ENCODE results near the gene SLC25A21. TPM values are rescaled to one million over a fixed set of nuclear protein-coding genes. Genes with fewer than 3 reads are reported as not detected.
A peak's percentile ranks its signal among the peaks of the same experiment; 100 is the strongest.
"Not testable (repeated sequence)": the region's sequence is repeated elsewhere in the genome, so short reads cannot be mapped to it uniquely, and the experiment has no call there.

The SLC25A21 gene
- 1 to 10 TPM in 1 of 4 donors, not detected in 3; 2.0 TPM for total RNA-seq

- 2% methylated on average over 25 of the region's 66 CpGs for WGBS
These were observed at the start of gene SLC25A21 for GRCh38 chr14:37172024-37172869. TSS of gene SLC25A21 (minus strand) at chr14:37172606.

GRCh38 chr14:37221073-37221472 lies 48.7 kb upstream of the SLC25A21 start:
- H3K4me1 ChIP-seq, result no peaks in the 10 kb centered on the region
- H3K9me3 ChIP-seq, result no peaks in the 10 kb centered on the region
- TF ChIP-seq EP300 (IDR thresholded peaks at IDR 0.05), result no peak
- no peak for TF ChIP-seq CTCF (IDR thresholded peaks at IDR 0.05)
- no peak for TF ChIP-seq POLR2A (IDR thresholded peaks at IDR 0.05)
- no peak for TF ChIP-seq POLR2AphosphoS5 (IDR thresholded peaks at IDR 0.05)
- H3K4me3 ChIP-seq, result no peak overlapping the region
- no peak for DNase-seq (ENCODE audit: low spot score in 2 of 2)
- H3K27me3 ChIP-seq, result no peaks in the 10 kb centered on the region
- no peaks in the 10 kb centered on the region for H3K36me3 ChIP-seq
- no peak overlapping the region for H3K27ac ChIP-seq
- WGBS, result 92% methylated on average over 3 of the region's 3 CpGs

More at GRCh38 chr14:37172024-37172869, at the start of gene SLC25A21:
- Histone ChIP-seq H3K9me3 (no peaks in the 10 kb centered on the region), H3K4me1 (peaks cover 15% of the 10 kb centered on the region), H3K27me3 (no peaks in the 10 kb centered on the region), H3K36me3 (no peaks in the 10 kb centered on the region), H3K4me3 (peak within 1 kb of the TSS; percentile 63), H3K27ac (peak within 1 kb of the TSS; percentile 66)
- TF ChIP-seq POLR2A (IDR thresholded peaks at IDR 0.05), result no peak
- peak; percentile 66 to 84 for DNase-seq (ENCODE audit: low spot score in 2 of 2)

GRCh38 chr14:37215345-37215744 lies 42.9 kb upstream of the SLC25A21 start:
- TF ChIP-seq CTCF (IDR thresholded peaks at IDR 0.05), result no peak
- TF ChIP-seq POLR2A (IDR thresholded peaks at IDR 0.05), result no peak
- no peak for TF ChIP-seq EP300 (IDR thresholded peaks at IDR 0.05)
- TF ChIP-seq POLR2AphosphoS5 (IDR thresholded peaks at IDR 0.05), result no peak
- H3K27me3 ChIP-seq, result no peaks in the 10 kb centered on the region
- H3K4me1 ChIP-seq, result no peaks in the 10 kb centered on the region
- H3K9me3 ChIP-seq, result no peaks in the 10 kb centered on the region
- no peak for DNase-seq (ENCODE audit: low spot score in 2 of 2)
- 97% methylated on average over 3 of the region's 3 CpGs for WGBS
- H3K36me3 ChIP-seq, result no peaks in the 10 kb centered on the region
- H3K4me3 ChIP-seq, result no peak overlapping the region
- H3K27ac ChIP-seq, result no peak overlapping the region

- no peak for DNase-seq (ENCODE audit: low spot score in 2 of 2)
- Histone ChIP-seq H3K27me3 (no peaks in the 10 kb centered on the region), H3K36me3 (no peaks in the 10 kb centered on the region), H3K27ac (no peak overlapping the region), H3K4me1 (no peaks in the 10 kb centered on the region), H3K4me3 (no peak overlapping the region), H3K9me3 (no peaks in the 10 kb centered on the region)
- TF ChIP-seq EP300 (IDR thresholded peaks at IDR 0.05), result no peak
- TF ChIP-seq POLR2AphosphoS5 (IDR thresholded peaks at IDR 0.05), result no peak
- TF ChIP-seq CTCF (IDR thresholded peaks at IDR 0.05), result no peak
- no peak for TF ChIP-seq POLR2A (IDR thresholded peaks at IDR 0.05)
These were observed 40.6 kb upstream of the SLC25A21 start for GRCh38 chr14:37213016-37213415.

GRCh38 chr14:37210448-37210847 lies 38.0 kb upstream of the SLC25A21 start:
- no peak for DNase-seq (ENCODE audit: low spot score in 2 of 2)
- Histone ChIP-seq H3K27ac (no peak overlapping the region), H3K4me3 (no peak overlapping the region), H3K4me1 (no peaks in the 10 kb centered on the region), H3K27me3 (no peaks in the 10 kb centered on the region), H3K9me3 (peaks cover 9% of the 10 kb centered on the region), H3K36me3 (no peaks in the 10 kb centered on the region)
- TF ChIP-seq POLR2A (IDR thresholded peaks at IDR 0.05) (no peak), EP300 (IDR thresholded peaks at IDR 0.05) (no peak), POLR2AphosphoS5 (IDR thresholded peaks at IDR 0.05) (no peak), CTCF (IDR thresholded peaks at IDR 0.05) (no peak)
- 93% methylated on average over 6 of the region's 6 CpGs for WGBS

GRCh38 chr14:37209617-37210016 lies 37.2 kb upstream of the SLC25A21 start:
- H3K4me3 ChIP-seq; H3K36me3 ChIP-seq; H3K27ac ChIP-seq; H3K9me3 ChIP-seq; H3K27me3 ChIP-seq; H3K4me1 ChIP-seq; DNase-seq (ENCODE audit: low spot score in 2 of 2): not testable (repeated sequence)
- WGBS, result 95% methylated on average over 2 of the region's 2 CpGs

GRCh38 chr14:37205623-37206605 lies 33.5 kb upstream of the SLC25A21 start:
- not testable (repeated sequence) for H3K4me1 ChIP-seq; H3K27ac ChIP-seq; H3K4me3 ChIP-seq; H3K27me3 ChIP-seq; DNase-seq (ENCODE audit: low spot score in 2 of 2); H3K9me3 ChIP-seq; H3K36me3 ChIP-seq
- WGBS, result 96% methylated on average over 7 of the region's 7 CpGs

Measured in suprapubic skin (tissue), 4 donors.